Keratinocyte (primary cell): ENCODE measurements around the gene FBXO17. TPM values are rescaled to one million over a fixed set of nuclear protein-coding genes. Genes with fewer than 3 reads are reported as not detected.
A peak's percentile ranks its signal among the peaks of the same experiment; 100 is the strongest.

ENCODE experiments used
- DNase-seq: peaks from one replicate; pipeline ENCODE4 v3.0.0-alpha.2; 2011; ENCODE audit warnings: low read depth, missing footprints, low spot score
- FAIRE-seq: peaks from 2 replicates; lab custom pipeline; 2011; peaks lifted over from hg19 to GRCh38; lab: Jason Lieb, UNC
- H2AFZ ChIP-seq: 2 replicates; pipeline ENCODE4 v1.6.0; 2012; ENCODE audit warnings: low read length, control low read depth, inconsistent platforms; ENCODE audit not compliant: control insufficient read depth
- H3K27ac ChIP-seq: 2 replicates; pipeline ENCODE4 v1.5.1; 2011; ENCODE audit warnings: low read length; ENCODE audit not compliant: control insufficient read depth, insufficient read depth
- H3K27me3 ChIP-seq: 3 replicates; pipeline ENCODE4 v1.6.0; 2011; ENCODE audit warnings: low read length; ENCODE audit not compliant: control insufficient read depth, insufficient read depth; ENCODE audit errors: extremely low read depth
- H3K36me3 ChIP-seq, 2 experiments: 2 replicates in 1 of 2; 3 replicates in 1 of 2; pipeline ENCODE4 v1.5.1; 2011; ENCODE audit warnings: low read length in 2 of 2, mild to moderate bottlenecking in 1 of 2; ENCODE audit not compliant: control insufficient read depth in 2 of 2, insufficient read depth in 2 of 2; ENCODE audit errors: extremely low read depth in 1 of 2
- H3K4me1 ChIP-seq: 3 replicates; pipeline ENCODE4 v1.5.1; 2011; ENCODE audit warnings: low read length; ENCODE audit not compliant: control insufficient read depth, insufficient read depth; ENCODE audit errors: extremely low read depth
- H3K4me2 ChIP-seq: 3 replicates; pipeline ENCODE4 v1.6.0; 2011; ENCODE audit warnings: low read depth, low read length; ENCODE audit not compliant: control insufficient read depth, insufficient read depth; ENCODE audit errors: extremely low read depth
- H3K4me3 ChIP-seq, 3 experiments: fragments of 200-600 bp in 1 of 3; sonication (generic) in 1 of 3; 2 replicates in 2 of 3; 3 replicates in 1 of 3; pipeline ENCODE4 v1.5.1; 2011 to 2016; ENCODE audit warnings: low read length in 3 of 3, mild to moderate bottlenecking in 3 of 3, control low read depth in 2 of 3, inconsistent platforms in 1 of 3, low read depth in 1 of 3, mixed read lengths in 1 of 3, mixed run types in 1 of 3, moderate library complexity in 1 of 3; ENCODE audit not compliant: control insufficient read depth in 2 of 3, insufficient read depth in 2 of 3; ENCODE audit errors: extremely low read depth in 1 of 3
- H3K79me2 ChIP-seq: 2 replicates; pipeline ENCODE4 v1.6.0; 2012; ENCODE audit warnings: low read length; ENCODE audit not compliant: control insufficient read depth, insufficient read depth
- H3K9ac ChIP-seq: 3 replicates; pipeline ENCODE4 v1.6.0; 2011; ENCODE audit warnings: low read length; ENCODE audit not compliant: control insufficient read depth, insufficient read depth; ENCODE audit errors: extremely low read depth
- H3K9me1 ChIP-seq: 3 replicates; pipeline ENCODE4 v1.6.0; 2011; ENCODE audit warnings: low read length; ENCODE audit not compliant: control insufficient read depth, insufficient read depth; ENCODE audit errors: extremely low read depth
- H3K9me3 ChIP-seq: 2 replicates; pipeline ENCODE4 v1.5.1; 2012; ENCODE audit warnings: low read depth, low read length; ENCODE audit not compliant: control insufficient read depth
- H4K20me1 ChIP-seq: 3 replicates; pipeline ENCODE4 v1.6.0; 2011; ENCODE audit warnings: low read length; ENCODE audit not compliant: control insufficient read depth, insufficient read depth; ENCODE audit errors: extremely low read depth
- CTCF ChIP-seq, 3 experiments: IDR thresholded peaks in 1 of 3; conservative IDR thresholded peaks in 1 of 3; optimal IDR thresholded peaks in 1 of 3; 2 replicates in 2 of 3; 3 replicates in 1 of 3; pipeline versions ENCODE3 to v1.5.1; 2011; ENCODE audit warnings: low read length in 3 of 3, mild to moderate bottlenecking in 3 of 3, moderate library complexity in 2 of 3, control low read depth in 1 of 3, inconsistent platforms in 1 of 3; ENCODE audit not compliant: insufficient read depth in 2 of 3; ENCODE audit errors: extremely low read depth in 1 of 3
- EZH2 ChIP-seq: IDR thresholded peaks from one replicate; pipeline ENCODE4 v1.6.1; 2012; ENCODE audit warnings: inconsistent platforms, mild to moderate bottlenecking, low read length, moderate library complexity
- dilution Hi-C: fragments of 300-500 bp; cut with MboI; formaldehyde crosslinking; loops from one replicate; pipeline ENCODE4 v1.7.0; 2020; ENCODE audit warnings: low sequenced_read_pairs; ENCODE audit not compliant: extremely low pct_ligation_motif_present
- polyA plus RNA-seq, 5 experiments: library from polyadenylated mRNA; depleted of rRNA in 3 of 5; stranded (reverse) in 3 of 5; stranded (forward) in 1 of 5; unstranded in 1 of 5; fragments of >200 nt; gene quantifications; 1 replicate in 1 of 5; 2 replicates in 3 of 5; 3 replicates in 1 of 5; pipeline versions ENCODE4 v1.2.1 to v1.2.3, GENCODE V29; 2011 to 2012; ENCODE audit warnings: missing spikeins in 2 of 5, low read depth in 1 of 5, low replicate concordance in 1 of 5

FBXO17 gene
- polyA plus RNA-seq, 1 donor (not counting 4 experiments of a cell fraction or from before 2014, with no cell fraction given) = 5.4 TPM

GRCh38 chr19:38899447-38900201 is 75.9 kb downstream of the FBXO17 start, which contains the start of the genes NFKBIB and SIRT2:
Gene NFKBIB, plus strand, starts transcription at chr19:38899969. Its CDS starts 64 bp downstream, at chr19:38900033.
Gene SIRT2, minus strand, starts transcription at chr19:38899618. Its CDS starts 97 bp downstream, at chr19:38899521.
- peaks cover 14% of the 10 kb centered on the region for H3K4me1 ChIP-seq
- H3K27ac ChIP-seq = peak within 1 kb of the TSS; percentile 97
- TF ChIP-seq EZH2 = no peak
- H4K20me1 ChIP-seq = no peaks in the 10 kb centered on the region
- dilution Hi-C loops = no loop called here
- FAIRE-seq = peak; percentile 87
- H3K4me2 ChIP-seq = peak within 1 kb of the TSS; percentile 100
- H3K9me1 ChIP-seq = no peaks in the 10 kb centered on the region
- DNase-seq = peak; percentile 96
- no peaks in the 10 kb centered on the region for H3K36me3 ChIP-seq
- peak within 1 kb of the TSS; percentile 98 for H3K9ac ChIP-seq
- no peaks in the 10 kb centered on the region for H3K9me3 ChIP-seq
- peaks cover 28% of the 10 kb centered on the region for H3K79me2 ChIP-seq
- peak within 1 kb of the TSS; percentile 96 for H2AFZ ChIP-seq
- H3K27me3 ChIP-seq = no peaks in the 10 kb centered on the region
- H3K4me3 ChIP-seq = peak within 1 kb of the TSS; percentile 80 to 98 (median 96)

GRCh38 chr19:38898788-38899446 is 76.6 kb downstream of the FBXO17 start:
- FAIRE-seq (no peak), DNase-seq (no peak)
- Histone ChIP-seq H3K4me2 (peak overlapping the region; percentile 100), H3K4me3 (peak overlapping the region; percentile 80 to 98 (median 85)), H3K4me1 (peaks cover 14% of the 10 kb centered on the region), H3K27me3 (no peaks in the 10 kb centered on the region), H3K79me2 (peaks cover 28% of the 10 kb centered on the region), H3K9me3 (no peaks in the 10 kb centered on the region), H4K20me1 (no peaks in the 10 kb centered on the region), H2AFZ (peak overlapping the region; percentile 96), H3K36me3 (no peaks in the 10 kb centered on the region), H3K27ac (peak overlapping the region; percentile 97), H3K9me1 (no peaks in the 10 kb centered on the region), H3K9ac (peak overlapping the region; percentile 98)
- dilution Hi-C loops = no loop called here
- TF ChIP-seq CTCF (optimal IDR thresholded peaks at IDR 0.05 in 1 of 3, IDR thresholded peaks at IDR 0.05 in 1 of 3, conservative IDR thresholded peaks at IDR 0.05 in 1 of 3; ENCODE audit: extremely low read depth in 1 of 3, insufficient read depth in 2 of 3, low read length in 3 of 3) = no peak
